A673 (cell line): ENCODE measurements around the gene XPA.

Source experiments
- EZH2 ChIP-seq: fragments of 200-600 bp; sonication (generic); IDR thresholded peaks from 2 replicates; pipeline ENCODE4 v1.6.1; 2017; ENCODE audit warnings: borderline replicate concordance, low read depth, mild to moderate bottlenecking, mixed read lengths, antibody characterized with exemption, low read length; ENCODE audit not compliant: poor library complexity, severe bottlenecking
- TF ChIP-seq, protein P1 (sequence below): fragments of 300-800, 200-600 bp; sonication (generic); conservative IDR thresholded peaks from 2 replicates; pipeline ENCODE4 v1.5.1; 2017; ENCODE audit warnings: low read depth, mild to moderate bottlenecking, antibody characterized with exemption, low read length, moderate library complexity, mixed read lengths

GRCh38 chr9:97675655-97676054, 21.5 kb downstream of the XPA start:
- TF ChIP-seq, protein P1, sequence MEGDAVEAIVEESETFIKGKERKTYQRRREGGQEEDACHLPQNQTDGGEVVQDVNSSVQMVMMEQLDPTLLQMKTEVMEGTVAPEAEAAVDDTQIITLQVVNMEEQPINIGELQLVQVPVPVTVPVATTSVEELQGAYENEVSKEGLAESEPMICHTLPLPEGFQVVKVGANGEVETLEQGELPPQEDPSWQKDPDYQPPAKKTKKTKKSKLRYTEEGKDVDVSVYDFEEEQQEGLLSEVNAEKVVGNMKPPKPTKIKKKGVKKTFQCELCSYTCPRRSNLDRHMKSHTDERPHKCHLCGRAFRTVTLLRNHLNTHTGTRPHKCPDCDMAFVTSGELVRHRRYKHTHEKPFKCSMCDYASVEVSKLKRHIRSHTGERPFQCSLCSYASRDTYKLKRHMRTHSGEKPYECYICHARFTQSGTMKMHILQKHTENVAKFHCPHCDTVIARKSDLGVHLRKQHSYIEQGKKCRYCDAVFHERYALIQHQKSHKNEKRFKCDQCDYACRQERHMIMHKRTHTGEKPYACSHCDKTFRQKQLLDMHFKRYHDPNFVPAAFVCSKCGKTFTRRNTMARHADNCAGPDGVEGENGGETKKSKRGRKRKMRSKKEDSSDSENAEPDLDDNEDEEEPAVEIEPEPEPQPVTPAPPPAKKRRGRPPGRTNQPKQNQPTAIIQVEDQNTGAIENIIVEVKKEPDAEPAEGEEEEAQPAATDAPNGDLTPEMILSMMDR = no peak
- TF ChIP-seq EZH2 = no peak
